Activated CD4-positive, alpha-beta T cell treated with anti-CD3 and anti-CD28 coated beads for 1 hour (primary cell): ENCODE measurements around the gene MAST3.
A peak's percentile ranks its signal among the peaks of the same experiment; 100 is the strongest.

ENCODE experiments used
- DNase-seq: peaks from one replicate; pipeline ENCODE4 v3.0.0-alpha.2; 2020

MAST3 gene

GRCh38 chr19:18114483-18114882, 16.9 kb downstream of the MAST3 start:
- no peak for DNase-seq

DNA sequence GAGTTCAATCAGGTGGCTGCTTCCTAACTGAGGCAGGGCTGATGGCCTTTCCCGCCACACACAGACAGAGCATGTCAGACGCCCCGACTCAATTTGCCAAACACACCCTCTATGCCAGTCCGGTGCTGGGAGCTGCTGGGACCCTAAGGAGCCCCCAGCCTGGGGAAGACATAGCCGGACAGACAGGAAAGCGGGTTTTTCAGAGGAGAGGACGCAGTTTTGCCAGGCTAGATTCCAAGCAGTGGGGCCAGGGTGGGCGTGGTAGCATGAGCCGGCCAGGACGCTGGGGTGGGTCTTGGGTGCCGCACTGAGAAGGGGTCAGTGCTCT, 19.8 kb downstream of the MAST3 start:
- no peak for DNase-seq

- DNase-seq = peak; percentile 94
These were observed 20.3 kb downstream of the MAST3 start for GRCh38 chr19:18117692-18118378.

- no peak for DNase-seq
These were observed 20.9 kb downstream of the MAST3 start for GRCh38 chr19:18118420-18119012.

- peak; percentile 33 for DNase-seq
These were observed 21.6 kb downstream of the MAST3 start for GRCh38 chr19:18119013-18119716.

- DNase-seq = peak; percentile 43
These were observed 22.1 kb downstream of the MAST3 start for GRCh38 chr19:18119717-18120105.

DNA sequence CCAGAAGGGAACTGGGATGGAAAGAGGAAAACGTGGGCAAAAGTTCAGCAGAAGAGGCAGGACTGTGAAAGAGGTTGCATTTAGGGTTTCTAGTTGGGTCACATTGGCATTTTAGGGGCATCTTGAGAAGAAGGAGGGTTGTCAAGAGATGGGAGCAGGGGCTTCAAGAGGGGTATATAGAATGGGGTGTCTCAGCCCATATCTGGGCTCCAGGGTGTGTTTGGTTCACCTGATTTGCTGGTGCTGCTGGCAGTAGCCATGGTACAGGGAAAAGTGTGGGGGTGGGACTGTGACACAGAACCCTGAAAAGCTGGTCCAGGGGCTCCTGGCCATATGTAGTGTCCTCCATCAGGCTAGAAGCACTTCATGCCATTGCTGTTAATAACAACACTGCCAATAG, 22.5 kb downstream of the MAST3 start:
- DNase-seq = no peak

DNA sequence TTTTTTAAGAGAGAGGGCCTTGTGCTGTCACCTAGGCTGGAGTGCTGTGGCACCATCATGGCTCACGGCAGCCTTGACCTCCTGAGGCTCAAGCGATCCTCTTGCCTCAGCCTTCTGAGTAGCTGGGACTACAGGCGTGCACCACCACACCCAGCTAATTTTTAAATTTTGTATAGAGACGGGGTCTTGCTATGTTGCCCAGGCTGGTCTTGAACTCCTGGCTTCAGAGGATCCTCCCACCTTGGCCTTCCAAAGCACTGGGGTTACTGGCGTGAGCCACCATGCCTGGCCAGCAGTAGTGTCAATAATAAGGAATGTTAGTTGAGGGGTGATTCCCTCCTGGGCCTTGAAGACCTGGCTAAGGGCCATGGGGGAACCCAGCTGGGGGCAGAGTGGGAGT, 23.6 kb downstream of the MAST3 start:
- no peak for DNase-seq

GRCh38 chr19:18122424-18122823, 24.8 kb downstream of the MAST3 start:
- DNase-seq = no peak

GRCh38 chr19:18122860-18123795, 25.6 kb downstream of the MAST3 start:
- no peak for DNase-seq

DNA sequence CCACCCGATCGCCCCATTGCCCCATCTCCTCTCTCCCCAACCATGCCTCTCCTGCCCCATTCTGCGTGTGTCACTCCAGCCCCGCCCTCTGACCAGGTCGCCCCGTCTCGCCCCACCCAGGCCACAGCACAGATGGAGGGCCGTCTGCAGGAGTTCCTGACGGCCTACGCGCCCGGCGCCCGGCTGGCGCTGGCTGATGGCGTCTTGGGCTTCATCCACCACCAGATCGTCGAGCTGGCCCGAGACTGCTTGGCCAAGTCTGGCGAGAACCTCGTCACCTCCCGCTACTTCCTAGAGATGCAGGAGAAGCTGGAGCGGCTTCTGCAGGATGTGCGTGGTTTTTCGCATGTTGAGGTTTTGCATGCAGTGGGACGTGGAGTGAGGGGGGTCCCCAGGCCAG, 26.2 kb downstream of the MAST3 start:
- no peak for DNase-seq

DNA sequence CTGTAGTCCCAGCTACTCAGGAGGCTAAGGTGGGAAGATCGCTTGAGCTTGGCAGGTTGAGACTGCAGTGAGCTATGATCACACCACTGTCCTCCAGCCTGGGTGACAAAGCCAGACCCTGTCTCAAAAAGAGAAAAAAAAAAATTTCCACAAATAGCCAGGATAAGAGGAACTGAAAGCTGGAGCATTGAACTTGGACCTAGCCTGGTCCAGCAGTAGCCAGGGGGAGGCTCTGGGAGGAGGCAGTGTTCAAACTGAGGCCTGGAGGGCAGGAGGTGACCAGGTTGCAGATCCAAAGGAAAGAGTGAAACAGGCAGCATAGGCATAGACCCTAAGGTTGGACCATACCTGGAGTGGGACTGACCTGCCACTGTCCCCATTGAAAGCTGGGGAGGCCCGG, 28.5 kb downstream of the MAST3 start:
- no peak for DNase-seq

DNA sequence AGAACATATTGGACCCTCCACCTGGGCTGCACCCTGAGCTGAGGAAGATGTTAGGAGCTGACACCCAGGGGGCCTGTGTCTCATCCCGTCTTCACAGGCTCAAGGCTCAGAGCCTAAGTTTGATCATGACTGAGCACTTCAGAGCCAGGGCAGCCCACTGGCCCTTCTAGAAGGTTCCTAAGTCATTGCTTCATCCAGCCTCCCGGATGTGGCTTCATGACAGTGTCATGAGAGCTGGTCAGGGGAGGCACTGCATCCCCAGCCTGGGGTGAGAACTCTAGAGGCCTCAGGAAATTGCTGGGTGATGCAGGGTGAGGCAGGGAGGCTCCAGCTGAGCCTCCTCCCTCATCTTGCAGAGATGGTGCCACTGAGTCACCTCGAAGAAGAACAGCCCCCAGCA, 30.5 kb downstream of the MAST3 start:
- no peak for DNase-seq

- no peak for DNase-seq
These were observed 31.2 kb downstream of the MAST3 start for GRCh38 chr19:18128805-18129204.

- no peak for DNase-seq
These were observed 33.1 kb downstream of the MAST3 start for GRCh38 chr19:18130523-18131242.

DNA sequence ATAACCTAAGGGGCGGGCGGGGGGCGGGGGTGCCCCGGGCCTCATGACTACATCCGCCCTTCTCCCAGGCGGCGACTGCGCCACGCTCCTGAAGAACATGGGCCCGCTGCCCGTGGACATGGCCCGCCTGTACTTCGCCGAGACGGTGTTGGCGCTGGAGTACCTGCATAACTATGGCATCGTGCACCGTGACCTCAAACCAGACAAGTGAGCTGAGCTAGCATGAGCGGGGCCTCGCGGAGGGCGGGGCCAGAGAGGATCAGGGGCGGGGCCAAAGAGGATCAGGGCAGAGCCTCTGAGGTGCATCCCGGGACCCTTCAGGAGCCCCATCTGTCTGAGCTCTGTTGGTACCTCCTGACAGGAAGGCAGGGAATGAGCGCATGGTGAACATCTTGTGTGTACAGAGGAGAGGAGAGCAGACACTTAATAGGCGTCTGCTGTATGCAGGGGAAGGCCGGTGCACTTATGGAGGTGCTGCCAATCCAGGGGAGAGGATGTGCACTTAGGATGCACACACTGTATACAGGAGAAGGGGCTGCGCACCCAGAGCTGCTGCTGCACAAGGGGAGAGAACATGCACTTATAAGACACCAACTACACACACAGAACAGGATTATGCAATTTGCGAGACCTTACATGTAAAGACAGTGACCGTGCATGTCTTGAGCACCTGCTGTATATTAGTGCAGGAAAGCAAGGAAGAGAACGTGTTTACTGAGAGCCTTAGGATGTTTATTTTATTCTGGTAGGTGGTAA, 34.4 kb downstream of the MAST3 start:
- DNase-seq = no peak

DNA sequence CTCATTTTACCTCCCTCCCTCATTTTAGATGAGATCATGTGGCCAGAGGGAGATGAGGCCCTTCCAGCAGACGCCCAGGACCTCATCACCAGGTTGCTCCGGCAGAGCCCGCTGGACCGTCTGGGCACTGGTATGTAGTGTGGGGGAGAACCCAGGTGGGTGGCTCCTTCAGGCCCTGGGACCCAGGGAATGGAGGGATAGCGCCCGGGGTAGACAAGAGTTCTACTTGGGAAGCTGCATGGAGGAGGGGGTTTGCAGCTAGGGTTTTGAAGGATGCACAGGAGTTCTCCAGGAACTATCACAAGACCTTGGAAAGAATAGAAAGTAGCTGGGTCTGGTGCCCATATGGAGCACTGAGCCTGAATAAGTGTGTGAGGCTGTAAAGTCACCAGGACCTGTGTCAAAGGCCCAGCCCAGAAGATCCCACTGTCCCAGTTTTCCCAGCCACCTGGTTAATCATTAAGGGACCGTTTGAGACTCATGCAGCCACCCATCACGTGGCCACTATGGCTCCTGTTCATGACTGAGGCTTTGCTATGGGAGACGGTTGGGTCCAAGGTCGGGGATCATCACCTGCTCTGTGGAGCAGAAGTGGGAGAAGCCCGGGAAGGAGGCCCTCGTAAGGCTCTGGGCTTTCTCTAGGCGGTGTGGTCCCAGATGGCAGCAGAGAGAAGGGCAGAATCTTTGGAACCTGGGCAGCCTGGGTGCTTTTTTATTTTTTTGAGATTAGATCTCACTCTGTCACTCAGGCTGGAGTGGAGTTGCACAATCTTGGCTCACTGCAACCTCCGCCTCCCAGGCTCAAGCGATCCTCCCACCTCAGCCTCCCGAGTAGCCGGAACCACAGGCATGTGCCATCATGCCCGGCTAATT, 38.4 kb downstream of the MAST3 start:
- DNase-seq = no peak

DNA sequence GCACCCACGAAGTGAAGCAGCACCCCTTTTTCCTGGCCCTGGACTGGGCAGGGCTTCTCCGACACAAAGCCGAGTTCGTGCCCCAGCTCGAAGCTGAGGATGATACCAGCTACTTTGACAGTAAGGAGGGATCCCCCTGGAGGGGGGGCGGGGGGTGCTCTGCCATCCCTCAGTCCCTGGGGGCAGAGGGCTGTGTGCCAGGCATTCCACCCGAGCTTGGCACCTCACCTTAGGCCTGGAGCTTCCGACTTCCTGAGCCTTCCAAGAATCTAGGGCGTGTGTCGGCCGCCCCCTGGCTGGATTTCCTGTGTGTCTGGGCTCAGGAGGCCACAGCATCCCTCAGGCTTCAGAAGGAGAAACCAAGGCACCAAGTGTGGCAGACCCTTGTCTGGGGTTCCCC, 39.7 kb downstream of the MAST3 start:
- no peak for DNase-seq

DNA sequence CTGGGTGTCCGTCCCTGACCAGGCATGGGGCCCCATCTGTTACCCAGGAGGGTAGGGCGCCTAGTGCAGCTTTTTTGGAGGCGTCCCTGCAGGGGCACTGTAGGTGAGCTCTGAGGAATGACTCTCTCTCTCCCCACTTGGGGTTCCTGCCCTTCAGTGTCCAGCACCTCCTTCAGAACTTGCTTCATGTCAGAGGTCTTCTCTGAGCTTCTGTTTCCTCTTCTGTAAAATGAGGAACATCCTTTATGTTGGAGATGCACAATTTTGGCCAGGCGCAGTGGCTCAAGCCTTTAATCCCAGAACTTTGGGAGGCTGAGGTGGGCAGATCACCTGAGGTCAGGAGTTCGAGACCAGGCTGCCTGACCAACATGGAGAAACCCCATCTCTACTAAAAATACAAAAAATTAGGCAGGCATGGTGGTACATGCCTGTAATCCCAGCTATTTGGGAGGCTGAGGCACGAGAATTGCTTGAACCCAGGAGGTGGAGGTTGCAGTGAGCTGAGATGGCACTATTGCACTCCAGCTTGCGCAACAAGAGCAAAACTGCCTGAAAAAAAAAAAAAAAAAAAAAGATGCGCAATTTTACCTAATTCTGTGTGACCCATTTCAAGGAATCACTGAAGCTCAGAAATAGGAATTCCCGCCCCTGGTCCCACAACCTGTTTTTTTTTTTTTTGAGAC, 40.2 kb downstream of the MAST3 start:
- no peak for DNase-seq

DNA sequence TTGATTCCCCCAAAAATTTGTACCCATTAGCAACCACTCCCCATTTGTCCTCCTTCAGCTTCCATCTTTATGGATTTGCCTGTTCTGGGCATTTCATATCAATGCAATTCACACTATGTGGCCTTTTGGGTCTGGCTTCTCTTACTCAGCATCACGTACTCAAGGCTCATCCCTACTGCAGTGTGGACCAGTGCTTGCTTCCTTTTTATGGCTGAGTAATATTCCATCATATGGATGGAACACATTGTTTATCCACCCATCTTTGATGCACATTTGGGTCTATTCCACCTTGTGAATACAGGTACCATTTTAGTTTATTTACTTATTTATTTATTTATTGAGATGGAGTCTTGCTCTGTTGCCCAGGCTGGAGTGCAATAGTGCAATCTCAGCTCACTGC, 42.9 kb downstream of the MAST3 start:
- no peak for DNase-seq
